Esophagus squamous epithelium (tissue), 4 donors: ENCODE measurements around the gene BCL2L15.

ENCODE experiments used
- POLR2A ChIP-seq, 4 donors: fragments of 450-650 bp; IDR thresholded peaks; one replicate each; pipeline ENCODE4 v1.6.1; 2017; ENCODE audit warnings: antibody characterized with exemption in 4 of 4, mild to moderate bottlenecking in 4 of 4, moderate library complexity in 3 of 4
- TF ChIP-seq, protein P1 (sequence below), 6 experiments: fragments of 450-650 bp in 4 of 6; fragments of 200-600 bp in 2 of 6; sonication (generic) in 2 of 6; IDR thresholded peaks; one replicate each; pipeline ENCODE4 v1.5.1; 2016 to 2019; ENCODE audit warnings: antibody characterized with exemption in 6 of 6, mild to moderate bottlenecking in 4 of 6, moderate library complexity in 4 of 6

- TF ChIP-seq POLR2A (IDR thresholded peaks at IDR 0.05): no peak
- TF ChIP-seq, protein P1, sequence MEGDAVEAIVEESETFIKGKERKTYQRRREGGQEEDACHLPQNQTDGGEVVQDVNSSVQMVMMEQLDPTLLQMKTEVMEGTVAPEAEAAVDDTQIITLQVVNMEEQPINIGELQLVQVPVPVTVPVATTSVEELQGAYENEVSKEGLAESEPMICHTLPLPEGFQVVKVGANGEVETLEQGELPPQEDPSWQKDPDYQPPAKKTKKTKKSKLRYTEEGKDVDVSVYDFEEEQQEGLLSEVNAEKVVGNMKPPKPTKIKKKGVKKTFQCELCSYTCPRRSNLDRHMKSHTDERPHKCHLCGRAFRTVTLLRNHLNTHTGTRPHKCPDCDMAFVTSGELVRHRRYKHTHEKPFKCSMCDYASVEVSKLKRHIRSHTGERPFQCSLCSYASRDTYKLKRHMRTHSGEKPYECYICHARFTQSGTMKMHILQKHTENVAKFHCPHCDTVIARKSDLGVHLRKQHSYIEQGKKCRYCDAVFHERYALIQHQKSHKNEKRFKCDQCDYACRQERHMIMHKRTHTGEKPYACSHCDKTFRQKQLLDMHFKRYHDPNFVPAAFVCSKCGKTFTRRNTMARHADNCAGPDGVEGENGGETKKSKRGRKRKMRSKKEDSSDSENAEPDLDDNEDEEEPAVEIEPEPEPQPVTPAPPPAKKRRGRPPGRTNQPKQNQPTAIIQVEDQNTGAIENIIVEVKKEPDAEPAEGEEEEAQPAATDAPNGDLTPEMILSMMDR (IDR thresholded peaks at IDR 0.05): no peak
Observed at GRCh38 chr1:113887402-113888175, at the start of gene BCL2L15.
